SK-N-SH treated with all-trans-retinoic acid at 6 μM for 48 hours (cell line): Measurements from ENCODE around the gene ME3.

ENCODE experiments used
- ATAC-seq: fragments of 200-7000 bp; cut with Tn5 transposase; 3 replicates; pipeline ENCODE4 v1.9.1; 2020; ENCODE audit warnings: mild to moderate bottlenecking, moderate library complexity
- BACH2 ChIP-seq: fragments of 250-450 bp; sonication (Bioruptor Pico); IDR thresholded peaks from 2 replicates; pipeline ENCODE4 v1.9.0; 2021; ENCODE audit warnings: mild to moderate bottlenecking, borderline replicate concordance
- CREB5 ChIP-seq: fragments of 250-450 bp; sonication (Bioruptor Pico); IDR thresholded peaks from 2 replicates; pipeline ENCODE4 v1.5.1; 2020; ENCODE audit warnings: low read depth, mild to moderate bottlenecking, moderate library complexity
- CSDC2 ChIP-seq: fragments of 250-450 bp; sonication (Bioruptor Pico); IDR thresholded peaks from 2 replicates; pipeline ENCODE4 v1.5.0; 2020; ENCODE audit warnings: mild to moderate bottlenecking, moderate library complexity
- ESRRG ChIP-seq: fragments of 250-450 bp; sonication (Bioruptor Pico); IDR thresholded peaks from 2 replicates; pipeline ENCODE4 v1.6.1; 2021; ENCODE audit warnings: mild to moderate bottlenecking
- GLIS3 ChIP-seq: fragments of 250-450 bp; sonication (Bioruptor Pico); IDR thresholded peaks from 2 replicates; pipeline ENCODE4 v1.5.0; 2020; ENCODE audit warnings: mild to moderate bottlenecking, moderate library complexity
- ISL1 ChIP-seq: fragments of 250-450 bp; sonication (Bioruptor Pico); IDR thresholded peaks from 2 replicates; pipeline ENCODE4 v2.1.2; 2022; ENCODE audit warnings: mild to moderate bottlenecking, moderate library complexity
- OSR1 ChIP-seq: fragments of 250-450 bp; sonication (Bioruptor Pico); IDR thresholded peaks from 2 replicates; pipeline ENCODE4 v1.8.0; 2022; ENCODE audit warnings: moderate library complexity, mild to moderate bottlenecking, inconsistent platforms
- PATZ1 ChIP-seq: fragments of 250-450 bp; sonication (Bioruptor Pico); IDR thresholded peaks from 2 replicates; pipeline ENCODE4 v1.8.0; 2020; ENCODE audit warnings: mild to moderate bottlenecking, moderate library complexity, borderline replicate concordance
- PPARA ChIP-seq: fragments of 250-450 bp; sonication (Bioruptor Pico); IDR thresholded peaks from 2 replicates; pipeline ENCODE4 v1.5.0; 2020; ENCODE audit warnings: mild to moderate bottlenecking, borderline replicate concordance
- RARB ChIP-seq: fragments of 250-450 bp; sonication (Bioruptor Pico); IDR thresholded peaks from 2 replicates; pipeline ENCODE4 v1.8.0; 2021; ENCODE audit warnings: mild to moderate bottlenecking, moderate library complexity
- SNAI2 ChIP-seq: fragments of 250-450 bp; sonication (Bioruptor Pico); IDR thresholded peaks from 2 replicates; pipeline ENCODE4 v1.5.0; 2020; ENCODE audit warnings: mild to moderate bottlenecking, moderate library complexity
- TCF4 ChIP-seq: fragments of 250-450 bp; sonication (Bioruptor Pico); IDR thresholded peaks from 2 replicates; pipeline ENCODE4 v1.8.0; 2021; ENCODE audit warnings: mild to moderate bottlenecking, moderate library complexity, borderline replicate concordance
- TOX ChIP-seq: fragments of 250-450 bp; sonication (Bioruptor Pico); IDR thresholded peaks from 2 replicates; pipeline ENCODE4 v1.8.0; 2021; ENCODE audit warnings: mild to moderate bottlenecking, moderate library complexity, borderline replicate concordance
- ZC3H10 ChIP-seq: fragments of 250-450 bp; sonication (Bioruptor Pico); IDR thresholded peaks from 2 replicates; pipeline ENCODE4 v1.5.1; 2021; ENCODE audit warnings: mild to moderate bottlenecking, moderate library complexity
- ZFP3 ChIP-seq: fragments of 250-450 bp; sonication (Bioruptor Pico); IDR thresholded peaks from 2 replicates; pipeline ENCODE4 v1.5.0; 2020; ENCODE audit warnings: mild to moderate bottlenecking, moderate library complexity
- ZFP30 ChIP-seq: fragments of 450-650 bp; formaldehyde crosslinking; IDR thresholded peaks from 2 replicates; pipeline ENCODE4 v1.5.0; 2022; ENCODE audit warnings: mild to moderate bottlenecking, moderate library complexity
- ZNF70 ChIP-seq: fragments of 450-650 bp; formaldehyde crosslinking; IDR thresholded peaks from 2 replicates; pipeline ENCODE4 v1.5.0; 2020; ENCODE audit warnings: mild to moderate bottlenecking, moderate library complexity
- ZNF8 ChIP-seq: fragments of 450-650 bp; formaldehyde crosslinking; IDR thresholded peaks from 2 replicates; pipeline ENCODE4 v1.5.0; 2020; ENCODE audit warnings: mild to moderate bottlenecking, moderate library complexity
- TF ChIP-seq, protein P1 (sequence below): fragments of 250-450 bp; sonication (Bioruptor Pico); IDR thresholded peaks from 2 replicates; pipeline ENCODE4 v1.8.0; 2021; ENCODE audit warnings: low read depth, mild to moderate bottlenecking, moderate library complexity, borderline replicate concordance
- TF ChIP-seq, protein P2 (sequence below): fragments of 250-450 bp; sonication (Bioruptor Pico); IDR thresholded peaks from 2 replicates; pipeline ENCODE4 v1.5.0; 2020; ENCODE audit warnings: mild to moderate bottlenecking, moderate library complexity
- TF ChIP-seq, protein P3 (sequence below): fragments of 250-450 bp; sonication (Bioruptor Pico); IDR thresholded peaks from 2 replicates; pipeline ENCODE4 v1.5.1; 2021; ENCODE audit warnings: mild to moderate bottlenecking, moderate library complexity

The ME3 gene

DNA sequence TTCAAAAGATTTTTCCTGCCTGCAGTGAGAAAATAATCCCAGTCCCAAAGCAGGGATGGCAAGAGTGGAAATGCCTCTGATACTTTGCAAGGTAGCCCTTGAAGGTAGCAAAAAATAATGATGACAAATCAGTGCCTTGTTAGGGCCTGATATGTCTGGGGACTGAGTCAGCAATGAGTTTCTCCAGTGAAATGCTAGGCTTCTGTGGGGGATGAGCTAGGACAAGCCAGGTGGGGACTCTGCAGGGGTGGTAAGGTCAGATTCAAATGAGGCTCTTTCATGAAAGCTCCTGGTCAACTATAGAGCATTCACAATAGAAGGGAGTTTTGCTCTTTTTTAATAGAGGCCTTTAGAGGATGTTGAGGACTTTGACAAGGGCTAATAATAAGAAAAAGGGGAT, 77.7 kb downstream of the ME3 start:
- TF ChIP-seq CREB5 (CRISPR knock-in tag) (no peak), ZFP30 (no peak), BACH2 (no peak), ZNF8 (CRISPR knock-in tag) (no peak), OSR1 (CRISPR knock-in tag) (no peak), TCF4 (no peak), TOX (CRISPR knock-in tag) (no peak), PPARA (CRISPR knock-in tag) (no peak), ESRRG (CRISPR knock-in tag) (no peak), PATZ1 (no peak), RARB (CRISPR knock-in tag) (no peak), ZC3H10 (CRISPR knock-in tag) (no peak), CSDC2 (CRISPR knock-in tag) (no peak)
- TF ChIP-seq, protein P1, sequence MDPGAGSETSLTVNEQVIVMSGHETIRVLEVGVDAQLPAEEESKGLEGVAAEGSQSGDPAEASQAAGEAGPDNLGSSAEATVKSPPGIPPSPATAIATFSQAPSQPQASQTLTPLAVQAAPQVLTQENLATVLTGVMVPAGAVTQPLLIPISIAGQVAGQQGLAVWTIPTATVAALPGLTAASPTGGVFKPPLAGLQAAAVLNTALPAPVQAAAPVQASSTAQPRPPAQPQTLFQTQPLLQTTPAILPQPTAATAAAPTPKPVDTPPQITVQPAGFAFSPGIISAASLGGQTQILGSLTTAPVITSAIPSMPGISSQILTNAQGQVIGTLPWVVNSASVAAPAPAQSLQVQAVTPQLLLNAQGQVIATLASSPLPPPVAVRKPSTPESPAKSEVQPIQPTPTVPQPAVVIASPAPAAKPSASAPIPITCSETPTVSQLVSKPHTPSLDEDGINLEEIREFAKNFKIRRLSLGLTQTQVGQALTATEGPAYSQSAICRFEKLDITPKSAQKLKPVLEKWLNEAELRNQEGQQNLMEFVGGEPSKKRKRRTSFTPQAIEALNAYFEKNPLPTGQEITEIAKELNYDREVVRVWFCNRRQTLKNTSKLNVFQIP (CRISPR knock-in tag) = no peak
- TF ChIP-seq, protein P2, sequence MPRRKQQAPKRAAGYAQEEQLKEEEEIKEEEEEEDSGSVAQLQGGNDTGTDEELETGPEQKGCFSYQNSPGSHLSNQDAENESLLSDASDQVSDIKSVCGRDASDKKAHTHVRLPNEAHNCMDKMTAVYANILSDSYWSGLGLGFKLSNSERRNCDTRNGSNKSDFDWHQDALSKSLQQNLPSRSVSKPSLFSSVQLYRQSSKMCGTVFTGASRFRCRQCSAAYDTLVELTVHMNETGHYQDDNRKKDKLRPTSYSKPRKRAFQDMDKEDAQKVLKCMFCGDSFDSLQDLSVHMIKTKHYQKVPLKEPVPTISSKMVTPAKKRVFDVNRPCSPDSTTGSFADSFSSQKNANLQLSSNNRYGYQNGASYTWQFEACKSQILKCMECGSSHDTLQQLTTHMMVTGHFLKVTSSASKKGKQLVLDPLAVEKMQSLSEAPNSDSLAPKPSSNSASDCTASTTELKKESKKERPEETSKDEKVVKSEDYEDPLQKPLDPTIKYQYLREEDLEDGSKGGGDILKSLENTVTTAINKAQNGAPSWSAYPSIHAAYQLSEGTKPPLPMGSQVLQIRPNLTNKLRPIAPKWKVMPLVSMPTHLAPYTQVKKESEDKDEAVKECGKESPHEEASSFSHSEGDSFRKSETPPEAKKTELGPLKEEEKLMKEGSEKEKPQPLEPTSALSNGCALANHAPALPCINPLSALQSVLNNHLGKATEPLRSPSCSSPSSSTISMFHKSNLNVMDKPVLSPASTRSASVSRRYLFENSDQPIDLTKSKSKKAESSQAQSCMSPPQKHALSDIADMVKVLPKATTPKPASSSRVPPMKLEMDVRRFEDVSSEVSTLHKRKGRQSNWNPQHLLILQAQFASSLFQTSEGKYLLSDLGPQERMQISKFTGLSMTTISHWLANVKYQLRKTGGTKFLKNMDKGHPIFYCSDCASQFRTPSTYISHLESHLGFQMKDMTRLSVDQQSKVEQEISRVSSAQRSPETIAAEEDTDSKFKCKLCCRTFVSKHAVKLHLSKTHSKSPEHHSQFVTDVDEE = no peak
- TF ChIP-seq, protein P3, sequence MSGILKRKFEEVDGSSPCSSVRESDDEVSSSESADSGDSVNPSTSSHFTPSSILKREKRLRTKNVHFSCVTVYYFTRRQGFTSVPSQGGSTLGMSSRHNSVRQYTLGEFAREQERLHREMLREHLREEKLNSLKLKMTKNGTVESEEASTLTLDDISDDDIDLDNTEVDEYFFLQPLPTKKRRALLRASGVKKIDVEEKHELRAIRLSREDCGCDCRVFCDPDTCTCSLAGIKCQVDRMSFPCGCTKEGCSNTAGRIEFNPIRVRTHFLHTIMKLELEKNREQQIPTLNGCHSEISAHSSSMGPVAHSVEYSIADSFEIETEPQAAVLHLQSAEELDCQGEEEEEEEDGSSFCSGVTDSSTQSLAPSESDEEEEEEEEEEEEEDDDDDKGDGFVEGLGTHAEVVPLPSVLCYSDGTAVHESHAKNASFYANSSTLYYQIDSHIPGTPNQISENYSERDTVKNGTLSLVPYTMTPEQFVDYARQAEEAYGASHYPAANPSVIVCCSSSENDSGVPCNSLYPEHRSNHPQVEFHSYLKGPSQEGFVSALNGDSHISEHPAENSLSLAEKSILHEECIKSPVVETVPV (CRISPR knock-in tag) = no peak
- TF ChIP-seq, all 23 proteins: peak for 0
- no peak for ATAC-seq

- ATAC-seq = no peak
- TF ChIP-seq BACH2 (no peak), CSDC2 (CRISPR knock-in tag) (no peak), GLIS3 (CRISPR knock-in tag) (no peak)
- TF ChIP-seq, protein P1 (CRISPR knock-in tag) = no peak
Measured at GRCh38 chr11:86593833-86594232, 78.6 kb downstream of the ME3 start.

- no peak for TF ChIP-seq GLIS3 (CRISPR knock-in tag)
- no peak for TF ChIP-seq RARB (CRISPR knock-in tag)
- TF ChIP-seq ZNF70 (CRISPR knock-in tag) = no peak
- TF ChIP-seq ZFP3 (CRISPR knock-in tag) = 0 out of 2 replicates have a peak, but pooled peaks have one; percentile 17
- no peak for TF ChIP-seq ESRRG (CRISPR knock-in tag)
- TF ChIP-seq SNAI2 (CRISPR knock-in tag) = no peak
- TF ChIP-seq ISL1 (CRISPR knock-in tag) = peak; percentile 44
- TF ChIP-seq TCF4 = no peak
- TF ChIP-seq PPARA (CRISPR knock-in tag) = no peak
- no peak for TF ChIP-seq CREB5 (CRISPR knock-in tag)
- TF ChIP-seq BACH2 = no peak
- no peak for TF ChIP-seq OSR1 (CRISPR knock-in tag)
- peak; percentile 82 for ATAC-seq
Measured at GRCh38 chr11:86592659-86593451, 79.6 kb downstream of the ME3 start.
